Daoy (cell line): ENCODE results near the gene HOXA10. TPM values are rescaled to one million over a fixed set of nuclear protein-coding genes. Genes with fewer than 3 reads are reported as not detected.

Experiments
- DNase-seq: peaks from one replicate; pipeline ENCODE4 v3.0.0-alpha.2; 2015; ENCODE audit warnings: low read depth
- total RNA-seq: library from RNA; depleted of rRNA; stranded (reverse); fragments of >200 nt; shearing (Covaris generic); gene quantifications from 2 replicates; pipeline ENCODE4 v1.2.3, GENCODE V29; 2014

The HOXA10 gene
- total RNA-seq, 1 experiment from 2014 or later: 31.2 TPM

DNA sequence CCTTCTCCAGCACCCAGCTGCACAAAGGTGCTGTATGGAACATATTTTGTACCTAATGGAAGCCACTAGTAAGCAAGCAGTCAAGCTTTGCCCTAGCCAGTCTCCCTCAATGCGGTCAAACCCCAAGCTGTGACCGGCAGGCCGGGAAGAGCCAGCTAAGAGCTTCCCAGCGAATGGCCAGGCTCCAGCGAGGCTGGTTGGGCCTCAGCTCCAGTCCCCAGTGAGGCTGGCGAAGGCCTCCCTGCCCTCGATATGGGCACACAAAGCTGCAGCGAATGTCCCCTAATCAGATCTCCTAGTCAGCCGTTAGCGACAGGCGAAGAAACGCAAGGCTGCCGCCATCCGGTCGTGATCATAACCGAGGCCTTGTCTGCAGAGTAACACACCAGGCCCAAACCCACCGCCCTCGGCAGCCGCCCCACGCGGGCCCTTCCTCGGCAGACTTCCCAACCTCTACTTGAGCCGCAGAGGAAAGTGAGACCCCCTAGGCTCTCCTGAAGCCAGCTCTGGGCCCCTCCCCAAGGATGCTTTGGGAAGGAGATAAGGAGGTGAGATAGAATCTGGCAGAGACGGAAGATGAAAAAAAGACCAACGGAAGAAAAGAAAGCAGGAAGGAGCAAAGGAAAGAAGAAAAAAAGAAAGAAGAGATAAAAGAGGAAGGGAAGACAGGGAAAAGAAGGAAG lies 5.7 kb downstream of the HOXA10 start:
- DNase-seq: no peak

DNA sequence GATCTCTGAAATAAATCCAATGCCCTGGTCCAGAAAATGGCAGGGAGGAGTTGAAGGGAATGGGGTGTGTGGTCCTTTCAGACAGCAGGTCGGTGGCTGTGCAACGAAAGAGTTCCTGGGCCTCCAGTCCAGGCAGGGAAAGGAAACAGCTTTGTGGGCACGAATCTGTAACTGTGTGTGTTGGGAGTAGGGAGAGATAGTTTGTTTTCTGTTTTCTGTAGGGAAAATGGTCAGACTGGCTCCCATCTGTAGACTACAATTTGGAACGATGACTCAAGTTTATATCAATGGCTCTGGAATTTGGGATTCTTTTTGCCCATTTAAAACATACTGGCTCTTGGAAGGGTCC lies 6.2 kb downstream of the HOXA10 start:
- DNase-seq: no peak

DNA sequence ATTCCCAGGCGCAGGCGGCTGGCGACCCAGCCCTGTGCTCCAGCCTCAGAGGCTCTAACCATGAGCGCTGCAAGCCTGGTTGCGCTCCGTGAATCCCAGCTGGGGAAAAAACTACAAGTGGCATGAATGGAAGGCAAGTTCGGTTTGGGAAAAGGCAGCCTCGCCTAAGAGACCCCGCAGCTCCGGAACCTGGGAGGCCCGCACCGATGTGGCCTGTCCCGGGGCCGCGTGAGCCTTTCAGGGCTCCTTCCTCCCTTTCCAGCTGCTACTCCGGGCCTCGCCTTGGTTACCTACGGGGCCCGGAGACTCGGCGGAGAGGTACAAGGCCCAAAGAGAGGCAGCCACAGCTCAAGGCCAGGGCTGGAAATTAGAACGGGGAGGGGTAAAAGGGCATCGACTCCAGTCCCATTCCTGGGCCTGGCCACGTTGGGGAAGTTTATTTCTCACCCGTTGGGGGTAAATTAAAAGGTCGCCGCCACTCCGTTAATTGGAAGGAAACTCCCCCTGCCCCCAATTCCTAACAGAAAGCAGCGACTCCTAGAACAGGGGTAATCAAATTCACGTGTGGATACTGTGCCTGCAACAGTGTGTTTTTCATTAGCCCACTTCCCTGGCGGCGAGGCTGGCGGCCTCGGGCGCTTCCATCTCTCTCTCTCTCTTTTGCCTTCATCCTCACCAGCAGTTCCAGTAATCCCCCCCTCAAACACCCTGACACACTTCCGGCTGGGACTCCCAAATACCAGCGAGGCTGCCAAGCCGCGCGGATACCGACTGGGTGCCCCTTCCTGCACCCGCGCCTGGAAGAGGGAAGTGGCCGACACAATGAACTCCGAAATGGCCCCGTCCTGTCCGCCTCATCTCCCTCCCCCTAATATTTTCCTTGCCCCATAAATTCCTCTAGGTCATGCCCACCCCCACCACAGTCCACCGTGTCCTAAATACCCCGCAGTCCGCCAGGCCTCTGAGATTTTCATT lies 7.3 kb downstream of the HOXA10 start:
- DNase-seq: no peak

DNA sequence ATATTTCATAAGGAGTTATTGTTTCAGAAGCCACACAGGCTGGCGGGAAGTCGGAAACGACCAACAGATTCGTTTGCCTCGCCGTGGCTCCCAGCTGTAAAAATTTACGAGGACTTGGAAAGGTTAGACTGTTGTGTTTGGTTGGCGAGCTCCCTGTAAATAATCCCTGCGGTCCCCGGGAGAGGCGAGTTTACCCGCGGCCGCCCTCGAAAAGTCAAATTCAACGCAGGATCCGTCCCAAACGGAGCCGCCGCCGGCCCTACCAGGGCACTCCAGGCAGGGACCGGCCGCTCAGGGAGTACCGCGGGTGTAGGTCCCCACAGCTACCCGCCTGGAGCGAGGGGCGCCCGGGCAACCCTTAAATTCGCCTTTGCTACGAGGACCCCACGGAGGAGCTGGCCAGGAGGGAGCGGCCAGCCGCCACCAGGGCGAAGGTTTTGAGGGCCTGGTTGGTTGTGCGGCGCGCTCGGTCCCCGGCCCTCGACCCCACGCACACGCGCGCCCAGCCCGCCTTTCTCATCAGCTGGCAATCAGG lies 8.1 kb downstream of the HOXA10 start:
- no peak for DNase-seq

DNA sequence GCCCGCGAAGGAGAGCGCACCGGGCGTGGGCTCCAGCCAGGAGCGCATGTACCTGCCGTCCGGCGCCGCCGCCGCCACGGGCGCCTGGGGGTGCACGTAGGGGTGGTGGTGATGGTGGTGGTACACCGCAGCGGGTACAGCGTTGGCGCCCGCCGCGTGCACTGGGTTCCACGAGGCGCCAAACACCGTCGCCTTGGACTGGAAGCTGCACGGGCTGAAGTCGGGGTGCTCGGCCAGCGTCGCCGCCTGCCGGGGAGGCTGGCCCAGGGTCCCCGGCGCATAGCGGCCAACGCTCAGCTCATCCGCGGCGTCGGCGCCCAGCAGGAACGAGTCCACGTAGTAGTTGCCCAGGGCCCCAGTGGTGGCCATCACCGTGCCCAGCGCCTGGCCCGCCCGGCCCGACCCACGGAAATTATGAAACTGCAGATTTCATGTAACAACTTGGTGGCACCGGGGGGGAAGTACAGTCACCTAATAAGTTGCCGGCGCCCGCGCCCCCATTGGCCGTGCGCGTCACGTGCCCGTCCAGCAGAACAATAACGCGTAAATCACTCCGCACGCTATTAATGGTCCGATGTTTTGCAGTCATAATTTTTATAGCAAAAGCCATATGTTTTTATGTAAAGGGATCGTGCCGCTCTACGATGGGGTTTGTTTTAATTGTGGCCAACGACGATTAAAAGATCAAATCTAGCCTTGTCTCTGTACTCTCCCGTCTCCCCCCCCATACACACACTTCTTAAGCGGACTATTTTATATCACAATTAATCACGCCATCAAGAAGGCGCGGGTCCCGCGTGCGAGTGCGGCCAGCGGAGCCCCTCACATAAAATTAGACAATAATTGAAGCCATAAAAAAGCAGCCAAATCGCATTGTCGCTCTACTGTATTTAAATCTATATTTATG lies 8.8 kb downstream of the HOXA10 start, which contains the start of gene HOXA9:
Gene HOXA9, minus strand, starts transcription at position 449 of the 907 bp plus-strand sequence. Its CDS starts 80 bp downstream, at position 369.
- no peak for DNase-seq

DNA sequence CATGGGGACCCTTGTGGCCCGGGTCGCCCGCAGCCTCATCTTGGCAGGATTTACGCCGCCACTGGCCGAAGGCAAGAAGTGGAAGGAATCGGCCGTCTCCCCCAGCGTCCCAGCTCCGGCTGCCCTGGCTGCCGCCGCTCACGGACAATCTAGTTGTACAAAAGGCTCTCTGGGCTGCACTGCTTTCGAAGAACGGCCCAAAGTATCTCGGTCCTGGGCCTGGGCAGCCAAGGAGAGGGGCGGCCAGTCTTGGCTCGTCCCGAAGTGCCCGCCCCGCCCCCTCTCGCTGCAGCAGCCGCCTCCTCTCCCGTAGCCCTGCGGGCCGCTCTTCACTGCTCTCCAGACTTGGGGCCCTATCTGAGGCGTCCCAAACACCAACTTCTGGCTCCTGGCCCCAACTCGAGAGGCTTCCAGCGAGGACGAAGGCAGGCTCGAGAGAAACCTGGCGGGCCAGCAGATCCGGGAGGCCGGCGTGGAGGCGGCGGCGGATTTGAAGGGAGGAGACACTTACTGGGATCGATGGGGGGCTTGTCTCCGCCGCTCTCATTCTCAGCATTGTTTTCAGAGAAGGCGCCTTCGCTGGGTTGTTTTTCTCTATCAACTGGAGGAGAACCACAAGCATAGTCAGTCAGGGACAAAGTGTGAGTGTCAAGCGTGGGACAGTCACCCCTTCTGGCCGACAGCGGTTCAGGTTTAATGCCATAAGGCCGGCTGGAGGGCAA lies 9.6 kb downstream of the HOXA10 start:
- DNase-seq: no peak

DNA sequence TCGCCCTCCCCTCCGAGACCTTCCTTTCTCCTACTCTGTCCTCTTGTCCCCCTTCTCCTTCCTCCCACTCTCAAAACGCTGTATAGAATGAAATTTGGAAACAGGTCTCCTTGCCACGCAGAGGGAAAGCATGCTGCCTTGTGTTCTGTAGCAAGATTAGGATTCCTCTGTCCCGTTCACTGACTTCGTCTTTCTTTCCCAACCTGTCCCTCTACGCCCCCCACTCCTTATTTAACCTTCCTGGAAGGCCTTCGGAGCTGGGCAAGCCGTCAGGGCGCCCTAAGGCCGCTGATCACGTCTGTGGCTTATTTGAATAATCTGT lies 10.1 kb downstream of the HOXA10 start:
- DNase-seq: no peak

DNA sequence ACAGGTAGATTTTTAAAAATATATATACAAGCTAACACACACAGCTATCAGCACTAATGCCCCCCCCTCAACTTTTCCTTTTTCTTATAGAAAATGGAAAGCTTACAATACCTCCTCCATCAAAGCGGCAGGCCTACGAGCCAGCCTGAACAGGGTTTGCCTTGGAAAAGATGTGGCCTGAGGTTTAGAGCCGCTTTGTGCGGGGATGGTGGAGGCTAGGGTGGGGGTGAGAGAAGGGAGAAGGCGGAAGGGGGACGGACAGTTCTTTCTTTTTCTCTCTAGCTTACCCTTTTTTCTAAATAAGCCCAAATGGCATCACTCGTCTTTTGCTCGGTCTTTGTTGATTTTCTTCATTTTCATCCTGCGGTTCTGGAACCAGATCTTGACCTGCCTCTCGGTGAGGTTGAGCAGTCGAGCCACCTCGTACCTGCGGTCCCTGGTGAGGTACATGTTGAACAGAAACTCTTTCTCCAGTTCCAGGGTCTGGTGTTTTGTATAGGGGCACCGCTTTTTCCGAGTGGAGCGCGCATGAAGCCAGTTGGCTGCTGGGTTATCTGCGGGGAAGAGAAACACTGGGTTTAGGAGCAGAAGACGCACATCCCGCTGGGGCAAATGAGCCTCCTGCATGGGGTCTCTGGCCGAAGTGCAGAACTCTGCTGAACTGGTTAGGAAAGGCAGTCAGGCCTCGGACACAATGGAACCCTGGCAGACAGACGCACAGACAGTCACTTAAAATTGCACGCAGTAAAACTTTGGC lies 10.7 kb downstream of the HOXA10 start:
- no peak for DNase-seq

DNA sequence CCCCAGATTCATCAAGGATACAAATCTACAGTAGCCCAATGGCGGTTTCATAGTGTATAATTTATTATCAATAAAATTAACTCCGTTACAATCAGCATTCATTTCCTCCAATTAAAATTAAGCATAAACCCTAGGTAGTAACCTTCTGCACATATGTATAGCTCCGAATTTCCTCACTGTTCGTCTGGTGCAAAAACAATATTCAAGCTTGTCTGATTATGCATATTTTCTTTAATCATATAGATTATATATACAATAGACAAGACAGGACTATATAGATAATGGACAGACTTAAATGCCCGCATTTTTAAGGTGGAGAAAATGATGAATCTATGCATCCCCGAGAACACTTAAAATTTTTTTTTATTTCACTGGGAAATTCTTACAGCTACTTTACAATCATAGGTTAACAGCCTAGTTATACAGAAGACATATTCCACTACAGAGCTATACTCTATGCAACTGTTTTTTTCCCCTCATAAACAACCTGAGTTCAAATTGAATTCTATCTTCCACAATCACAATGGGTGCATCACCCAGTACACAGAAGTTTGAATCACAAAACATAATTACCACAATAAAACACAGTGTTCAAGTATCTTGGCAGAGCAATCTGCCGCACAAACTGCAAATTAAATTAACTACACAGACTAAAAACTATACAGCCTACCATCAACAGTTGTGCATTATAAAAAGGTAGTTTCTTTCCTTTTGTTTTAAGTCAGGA lies 11.4 kb downstream of the HOXA10 start:
- DNase-seq: no peak

DNA sequence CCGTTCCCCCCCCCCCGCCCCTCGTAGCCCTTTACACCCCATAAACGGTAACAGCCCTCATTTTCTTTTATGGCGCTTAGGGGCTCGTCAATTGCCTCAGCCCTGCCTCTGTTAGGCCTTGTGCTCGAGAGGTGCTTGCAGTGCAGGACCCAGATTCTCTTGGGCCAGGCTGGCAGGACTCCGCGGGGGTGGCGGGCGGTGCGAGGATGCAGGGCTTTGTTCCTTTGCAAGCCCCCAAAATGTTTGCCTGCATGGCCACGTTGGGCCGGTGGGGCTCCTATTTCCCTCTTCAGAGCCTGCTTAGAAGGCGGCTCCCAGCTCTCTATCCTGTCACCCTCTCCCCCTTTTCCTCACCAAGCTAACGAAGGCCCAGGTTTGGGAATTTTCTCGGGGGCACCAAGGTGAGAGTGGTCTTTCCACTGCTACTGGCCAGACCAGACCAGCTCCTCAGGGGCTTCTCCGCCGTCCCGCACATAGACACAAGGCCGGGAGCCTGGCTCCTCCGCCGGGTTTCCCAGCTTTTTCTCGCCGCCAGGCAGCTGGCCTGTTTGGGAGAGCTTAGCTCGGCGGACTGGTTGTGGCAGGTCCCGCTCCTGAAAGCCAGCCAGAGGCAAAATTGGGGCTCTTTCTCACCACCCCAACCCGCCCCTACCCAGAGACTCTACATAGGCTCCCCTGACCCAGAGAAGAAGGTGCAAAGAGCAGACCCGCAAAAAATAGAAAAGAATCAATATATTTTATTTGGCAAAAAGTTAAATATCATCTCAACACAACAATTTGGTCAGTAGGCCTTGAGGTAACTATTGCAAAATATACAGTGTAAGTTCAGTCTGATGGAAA lies 12.2 kb downstream of the HOXA10 start:
- no peak for DNase-seq

DNA sequence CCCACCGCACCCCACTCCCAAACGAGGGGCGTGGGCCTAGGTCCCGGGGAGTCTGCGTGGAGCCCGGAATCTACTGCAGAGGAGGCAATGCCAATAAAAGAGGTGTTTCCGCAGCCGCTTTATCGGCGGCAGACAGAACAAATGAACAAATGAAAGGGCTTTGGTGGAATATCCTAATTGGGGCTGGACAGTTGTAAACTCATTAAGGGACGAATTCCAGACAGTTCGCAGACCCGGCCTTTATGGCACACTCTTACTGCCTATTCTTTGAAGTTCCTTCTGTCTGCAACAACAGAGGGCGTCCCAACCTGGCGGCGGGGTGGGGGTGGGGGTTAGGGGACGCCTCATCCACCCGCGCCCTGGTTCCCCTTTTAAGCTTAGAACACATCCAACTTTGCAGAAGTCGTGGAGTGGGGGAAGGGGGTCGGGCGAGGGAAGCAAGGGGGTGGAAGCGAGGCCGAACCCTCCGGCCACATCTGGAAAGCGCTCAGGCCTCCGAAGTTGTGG lies 12.9 kb downstream of the HOXA10 start:
- DNase-seq: no peak

DNA sequence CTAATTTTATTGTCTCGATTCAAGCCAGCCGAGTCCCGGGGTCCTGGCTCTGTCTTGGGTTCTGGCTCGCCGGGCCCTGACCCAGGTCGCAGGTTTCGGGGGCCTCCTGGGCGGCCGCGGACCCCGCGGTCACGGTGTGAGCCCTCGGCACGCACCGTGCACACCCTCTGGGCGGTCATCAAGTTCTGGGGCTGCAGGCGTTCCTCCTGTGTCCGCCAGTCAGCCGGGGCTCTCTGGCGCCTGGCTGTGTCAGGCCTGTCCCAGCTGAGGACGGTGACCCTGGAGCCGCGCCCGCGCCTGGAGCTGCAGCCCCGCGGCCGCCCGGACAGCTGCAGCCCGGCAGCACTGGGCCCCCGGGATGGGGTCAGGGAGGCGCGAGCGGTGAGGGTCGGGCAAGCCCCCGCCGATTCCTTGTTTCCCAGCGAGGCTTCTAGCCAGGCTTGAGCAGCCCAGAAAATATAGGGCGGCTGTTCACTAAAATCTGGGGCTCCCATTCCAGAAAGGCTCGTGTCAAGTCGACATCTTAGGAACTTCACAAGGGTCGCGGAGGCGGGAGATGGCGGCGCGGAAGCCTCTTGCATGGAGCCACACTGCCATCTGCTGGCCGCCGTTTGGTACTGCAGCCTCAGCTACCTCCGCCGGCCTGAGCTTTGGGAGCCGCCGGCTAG lies 13.4 kb downstream of the HOXA10 start:
- peak; percentile 95 for DNase-seq

DNA sequence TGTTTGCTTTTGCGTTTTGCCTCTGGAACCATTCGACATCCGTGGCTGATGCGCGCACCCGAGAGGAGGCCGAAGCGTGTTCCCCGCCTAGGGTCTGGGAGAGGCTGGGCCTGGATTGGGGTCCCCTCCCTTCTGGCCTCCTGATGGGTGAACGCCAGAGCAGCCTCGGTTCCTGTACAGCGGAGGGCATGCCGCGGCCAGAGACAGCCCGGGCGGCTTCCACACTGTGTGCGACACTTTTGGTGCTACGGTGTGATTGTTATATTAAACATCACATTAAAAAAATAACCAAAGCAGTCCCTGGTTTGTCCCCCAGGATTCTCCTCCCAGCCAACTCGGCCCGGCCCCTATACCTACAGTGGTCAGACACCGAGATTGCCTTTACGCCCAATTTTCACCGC lies 14.0 kb downstream of the HOXA10 start:
- DNase-seq: no peak

DNA sequence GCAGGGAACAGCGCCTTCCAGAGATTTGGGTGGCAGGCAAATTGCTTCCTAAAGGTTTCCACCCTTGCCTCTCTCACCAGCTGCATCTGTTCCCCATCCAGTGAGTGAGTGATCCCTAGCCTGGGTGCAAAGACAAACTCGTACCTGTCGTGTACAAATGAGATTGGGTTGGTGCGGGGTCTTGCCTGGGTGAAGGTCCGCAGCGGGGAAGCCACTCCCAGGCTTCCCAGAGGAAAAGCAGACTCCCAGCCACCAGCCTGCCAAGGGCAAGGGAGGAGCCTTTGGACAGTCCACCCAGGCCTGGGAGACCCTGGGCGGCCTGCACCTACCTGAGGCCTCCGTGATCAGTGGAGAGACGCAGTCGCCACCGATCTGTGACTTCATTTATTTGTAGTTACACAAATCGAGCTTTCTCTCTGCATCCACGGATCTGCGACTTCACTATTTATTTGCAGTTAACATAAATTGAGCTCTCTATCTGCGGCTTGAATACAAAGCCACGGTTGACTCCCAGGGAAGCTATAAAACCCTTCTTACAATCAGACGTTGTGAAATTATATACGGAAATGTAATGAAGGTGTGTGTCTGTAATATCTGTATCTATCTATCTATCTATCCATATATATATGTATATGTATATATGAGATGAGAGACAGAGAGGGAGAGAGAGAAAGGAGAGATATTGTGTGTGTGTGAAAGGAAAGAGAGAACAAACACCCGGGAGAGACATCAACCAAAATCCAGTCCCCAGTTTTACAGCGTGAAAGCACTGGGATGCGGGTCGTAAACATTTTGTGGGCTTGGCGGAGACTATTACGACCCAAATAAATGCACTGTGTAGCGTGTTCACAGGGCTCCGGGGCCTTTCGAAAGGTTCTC lies 14.6 kb downstream of the HOXA10 start:
- no peak for DNase-seq

DNA sequence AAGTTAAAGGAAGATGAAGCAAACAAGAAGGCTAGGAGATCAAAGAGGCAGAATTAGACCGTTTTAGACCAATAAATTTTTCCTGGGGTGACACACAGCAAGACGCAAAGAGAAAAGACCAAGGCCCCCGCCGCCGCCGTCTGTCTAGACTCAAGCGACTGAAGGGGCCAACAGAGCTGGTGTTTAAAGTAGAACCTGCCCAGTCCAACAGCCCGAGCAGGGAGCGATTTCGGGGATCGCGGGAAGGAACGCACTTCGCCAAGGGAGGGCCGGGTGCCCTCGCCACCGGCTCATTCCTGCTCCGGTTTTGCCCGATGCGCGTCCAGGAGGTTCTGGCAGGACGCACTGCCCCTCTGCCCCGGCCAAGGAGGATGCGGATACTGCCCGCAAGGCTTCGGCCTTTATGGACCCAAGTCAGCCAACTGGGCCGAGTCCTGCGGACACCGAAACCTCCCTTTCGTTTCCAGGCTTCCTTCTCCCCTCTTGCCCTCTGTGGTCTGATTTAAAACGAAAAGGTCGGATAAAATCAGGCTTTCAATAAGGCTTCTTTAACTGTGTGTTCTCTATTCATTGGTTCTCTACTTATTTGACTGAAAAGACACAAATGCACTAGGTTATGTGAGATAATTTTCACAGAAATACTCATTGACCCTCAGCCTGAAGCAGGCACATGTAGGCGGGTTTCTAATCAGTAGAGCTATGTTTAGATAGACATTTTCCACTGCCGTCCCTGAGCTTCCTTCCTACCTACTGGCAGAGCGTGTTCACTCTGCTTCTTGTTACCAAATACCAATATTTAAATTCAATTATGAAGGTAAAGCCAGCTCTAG lies 15.5 kb downstream of the HOXA10 start:
- no peak for DNase-seq
